Measurements from ENCODE around the gene TECR.

TECR gene

DNA sequence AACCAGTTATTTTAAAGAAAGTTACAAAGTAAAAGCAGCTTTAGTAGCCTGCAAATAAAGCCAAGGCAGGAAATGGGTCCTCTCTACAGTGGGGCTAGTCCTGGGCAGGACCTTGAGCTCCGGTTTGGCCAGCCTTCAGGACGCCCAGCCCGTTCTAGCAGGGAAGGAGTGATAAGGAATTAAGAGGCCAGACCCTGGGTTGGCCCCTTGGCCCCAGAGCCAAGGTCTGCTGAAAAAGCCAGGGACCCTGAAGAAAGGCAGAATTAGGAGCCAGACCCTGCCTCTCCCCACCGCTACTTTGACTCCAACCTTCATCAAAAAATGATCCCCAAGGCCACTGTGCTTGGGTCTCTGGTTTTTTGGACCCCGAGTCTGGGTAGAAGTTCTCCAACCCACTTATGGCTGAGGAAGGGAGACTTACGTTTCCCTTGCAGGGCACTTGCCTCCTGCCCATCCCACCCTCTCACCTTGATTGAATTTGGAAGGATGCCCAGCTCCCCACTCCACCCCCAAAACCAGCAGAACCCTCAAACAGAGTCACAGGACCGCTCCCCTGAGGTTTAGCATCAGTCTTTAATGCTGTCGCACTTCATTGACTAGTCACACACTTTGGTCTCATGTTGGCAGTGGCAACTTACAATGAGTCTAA is 15.1 kb upstream of the TECR start:
- Histone ChIP-seq H3K36me3 (ENCODE audit: control insufficient read depth, insufficient read depth, low read length) (peaks cover 17% of the 10 kb centered on the region), H2BK5ac (ENCODE audit: low read length) (no peak overlapping the region), H3K4me1 (ENCODE audit: control insufficient read depth, low read depth, low read length) (peaks cover 8% of the 10 kb centered on the region), H2BK120ac (ENCODE audit: low read depth, low read length) (no peak overlapping the region), H4K5ac (ENCODE audit: low read length) (no peak overlapping the region), H2AK5ac (ENCODE audit: low read length) (no peak overlapping the region), H3K79me2 (ENCODE audit: control insufficient read depth, insufficient read depth, low read length) (peaks cover 25% of the 10 kb centered on the region), H3K4ac (ENCODE audit: low read depth, low read length) (no peak overlapping the region), H3K23ac (ENCODE audit: low read length) (no peak overlapping the region), H3K4me3 (ENCODE audit: low read length) (no peak overlapping the region), H3K18ac (ENCODE audit: low read length) (no peak overlapping the region), H3K9ac (ENCODE audit: low read length) (no peak overlapping the region), H3K4me2 (ENCODE audit: low read length) (no peak overlapping the region), H3K79me1 (ENCODE audit: low read length) (peaks cover 19% of the 10 kb centered on the region), H2BK15ac (replicated peaks; ENCODE audit: low read depth) (no peak overlapping the region), H4K8ac (ENCODE audit: low read depth, low read length) (no peak overlapping the region), H3K56ac (ENCODE audit: low read length) (no peak overlapping the region), H3K27ac (ENCODE audit: low read depth, low read length) (no peak overlapping the region), H3K27me3 (ENCODE audit: insufficient read depth, low read length, poor library complexity) (no peaks in the 10 kb centered on the region)
- WGBS (ENCODE audit: extremely low coverage, insufficient coverage, low lambda C conversion rate): no CpG with 5 or more reads among the region's 8 CpGs
- DNase-seq: no peak

GRCh38 chr19:14515501-14516047 is 13.8 kb upstream of the TECR start:
- no peak overlapping the region for H3K27ac ChIP-seq (ENCODE audit: low read depth, low read length)
- peak overlapping the region; percentile 78 for H3K56ac ChIP-seq (ENCODE audit: low read length)
- no peak overlapping the region for H3K4me3 ChIP-seq (ENCODE audit: low read length)
- no peak overlapping the region for H4K5ac ChIP-seq (ENCODE audit: low read length)
- peaks cover 25% of the 10 kb centered on the region for H3K79me2 ChIP-seq (ENCODE audit: control insufficient read depth, insufficient read depth, low read length)
- no peaks in the 10 kb centered on the region for H3K27me3 ChIP-seq (ENCODE audit: insufficient read depth, low read length, poor library complexity)
- H3K4me2 ChIP-seq (ENCODE audit: low read length): peak overlapping the region; percentile 89
- H4K8ac ChIP-seq (ENCODE audit: low read depth, low read length): no peak overlapping the region
- peak overlapping the region; percentile 99 for H3K9ac ChIP-seq (ENCODE audit: low read length)
- peaks cover 19% of the 10 kb centered on the region for H3K79me1 ChIP-seq (ENCODE audit: low read length)
- no peak overlapping the region for H2AK5ac ChIP-seq (ENCODE audit: low read length)
- DNase-seq: no peak
- H3K23ac ChIP-seq (ENCODE audit: low read length): no peak overlapping the region
- peaks cover 17% of the 10 kb centered on the region for H3K36me3 ChIP-seq (ENCODE audit: control insufficient read depth, insufficient read depth, low read length)
- no peak overlapping the region for H3K18ac ChIP-seq (ENCODE audit: low read length)
- no peak overlapping the region for H2BK15ac ChIP-seq (replicated peaks; ENCODE audit: low read depth)
- no CpG with 5 or more reads among the region's 8 CpGs for WGBS (ENCODE audit: extremely low coverage, insufficient coverage, low lambda C conversion rate)
- H3K4ac ChIP-seq (ENCODE audit: low read depth, low read length): no peak overlapping the region
- no peak overlapping the region for H2BK5ac ChIP-seq (ENCODE audit: low read length)
- no peak overlapping the region for H2BK120ac ChIP-seq (ENCODE audit: low read depth, low read length)
- H3K4me1 ChIP-seq (ENCODE audit: control insufficient read depth, low read depth, low read length): peaks cover 8% of the 10 kb centered on the region

DNA sequence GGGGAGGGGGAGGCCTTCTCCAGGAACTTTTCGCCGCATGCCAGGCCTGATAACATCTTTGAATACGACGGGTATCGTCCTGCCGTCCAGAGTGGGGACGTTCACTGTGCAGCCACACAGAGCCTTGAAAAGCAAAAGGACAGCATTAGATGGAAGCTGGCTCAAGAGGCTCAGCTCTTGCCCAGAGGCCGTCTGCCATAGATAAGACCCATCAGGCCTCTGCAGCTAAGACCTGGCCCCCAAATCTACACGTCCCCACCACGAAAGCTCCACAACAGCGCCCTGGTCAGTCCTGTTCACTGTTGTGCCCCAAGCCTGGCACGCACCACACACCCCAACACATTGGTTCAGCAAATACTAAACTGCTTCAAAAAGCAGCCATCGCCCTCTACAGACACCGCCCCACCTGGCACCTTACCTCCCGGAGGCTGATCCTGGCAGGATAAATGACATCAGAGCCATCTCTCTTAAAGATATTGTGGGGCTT is 13.3 kb upstream of the TECR start:
- H3K36me3 ChIP-seq (ENCODE audit: control insufficient read depth, insufficient read depth, low read length): peaks cover 17% of the 10 kb centered on the region
- no peak overlapping the region for H4K8ac ChIP-seq (ENCODE audit: low read depth, low read length)
- peaks cover 19% of the 10 kb centered on the region for H3K79me1 ChIP-seq (ENCODE audit: low read length)
- no peak overlapping the region for H3K27ac ChIP-seq (ENCODE audit: low read depth, low read length)
- no peak overlapping the region for H2BK15ac ChIP-seq (replicated peaks; ENCODE audit: low read depth)
- H2BK5ac ChIP-seq (ENCODE audit: low read length): no peak overlapping the region
- no CpG with 5 or more reads among the region's 15 CpGs for WGBS (ENCODE audit: extremely low coverage, insufficient coverage, low lambda C conversion rate)
- H2BK120ac ChIP-seq (ENCODE audit: low read depth, low read length): no peak overlapping the region
- peak overlapping the region; percentile 89 for H3K4me2 ChIP-seq (ENCODE audit: low read length)
- H3K9ac ChIP-seq (ENCODE audit: low read length): peak overlapping the region; percentile 99
- H3K4me3 ChIP-seq (ENCODE audit: low read length): no peak overlapping the region
- H2AK5ac ChIP-seq (ENCODE audit: low read length): no peak overlapping the region
- H3K23ac ChIP-seq (ENCODE audit: low read length): no peak overlapping the region
- H3K4me1 ChIP-seq (ENCODE audit: control insufficient read depth, low read depth, low read length): peaks cover 8% of the 10 kb centered on the region
- H3K27me3 ChIP-seq (ENCODE audit: insufficient read depth, low read length, poor library complexity): no peaks in the 10 kb centered on the region
- H3K4ac ChIP-seq (ENCODE audit: low read depth, low read length): no peak overlapping the region
- no peak overlapping the region for H3K18ac ChIP-seq (ENCODE audit: low read length)
- DNase-seq: no peak
- H3K79me2 ChIP-seq (ENCODE audit: control insufficient read depth, insufficient read depth, low read length): peaks cover 25% of the 10 kb centered on the region
- peak overlapping the region; percentile 78 for H3K56ac ChIP-seq (ENCODE audit: low read length)
- no peak overlapping the region for H4K5ac ChIP-seq (ENCODE audit: low read length)

GRCh38 chr19:14516746-14517438 is 12.5 kb upstream of the TECR start:
- H2BK5ac ChIP-seq (ENCODE audit: low read length): no peak overlapping the region
- no peak overlapping the region for H2AK5ac ChIP-seq (ENCODE audit: low read length)
- H3K27ac ChIP-seq (ENCODE audit: low read depth, low read length): peak overlapping the region; percentile 45
- no CpG with 5 or more reads among the region's 22 CpGs for WGBS (ENCODE audit: extremely low coverage, insufficient coverage, low lambda C conversion rate)
- no peak overlapping the region for H3K23ac ChIP-seq (ENCODE audit: low read length)
- no peak overlapping the region for H3K4ac ChIP-seq (ENCODE audit: low read depth, low read length)
- H3K79me2 ChIP-seq (ENCODE audit: control insufficient read depth, insufficient read depth, low read length): peaks cover 25% of the 10 kb centered on the region
- no peaks in the 10 kb centered on the region for H3K27me3 ChIP-seq (ENCODE audit: insufficient read depth, low read length, poor library complexity)
- H4K5ac ChIP-seq (ENCODE audit: low read length): no peak overlapping the region
- H3K79me1 ChIP-seq (ENCODE audit: low read length): peaks cover 19% of the 10 kb centered on the region
- no peak overlapping the region for H4K8ac ChIP-seq (ENCODE audit: low read depth, low read length)
- peak overlapping the region; percentile 89 for H3K4me2 ChIP-seq (ENCODE audit: low read length)
- H3K4me3 ChIP-seq (ENCODE audit: low read length): peak overlapping the region; percentile 87
- H3K4me1 ChIP-seq (ENCODE audit: control insufficient read depth, low read depth, low read length): peaks cover 8% of the 10 kb centered on the region
- DNase-seq: no peak
- no peak overlapping the region for H2BK15ac ChIP-seq (replicated peaks; ENCODE audit: low read depth)
- no peak overlapping the region for H2BK120ac ChIP-seq (ENCODE audit: low read depth, low read length)
- H3K36me3 ChIP-seq (ENCODE audit: control insufficient read depth, insufficient read depth, low read length): peaks cover 17% of the 10 kb centered on the region
- H3K18ac ChIP-seq (ENCODE audit: low read length): no peak overlapping the region
- H3K56ac ChIP-seq (ENCODE audit: low read length): peak overlapping the region; percentile 97
- H3K9ac ChIP-seq (ENCODE audit: low read length): peak overlapping the region; percentile 99

DNA sequence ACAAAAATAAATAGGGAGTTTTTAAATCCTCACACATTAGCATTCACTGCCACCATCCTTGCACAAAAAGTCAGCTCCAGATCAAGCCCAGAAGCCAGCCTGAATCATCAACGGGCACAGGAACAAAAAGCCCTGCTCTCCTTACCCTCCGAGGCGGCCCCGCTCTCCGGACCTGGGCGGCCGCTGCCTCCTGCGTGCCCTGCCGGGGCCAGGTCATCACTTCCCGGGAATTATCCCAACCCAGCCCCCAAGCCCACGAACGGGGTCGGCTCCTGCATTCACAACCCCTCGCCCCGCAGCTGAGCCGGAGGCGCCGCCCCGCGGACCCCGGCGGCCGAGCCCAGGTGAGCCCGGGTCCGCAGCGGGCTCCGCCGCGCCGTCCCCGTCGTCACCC is 12.0 kb upstream of the TECR start:
- Histone ChIP-seq H3K4ac (ENCODE audit: low read depth, low read length) (peak overlapping the region; percentile 74), H3K23ac (ENCODE audit: low read length) (no peak overlapping the region), H3K18ac (ENCODE audit: low read length) (peak overlapping the region; percentile 84), H4K5ac (ENCODE audit: low read length) (no peak overlapping the region), H2BK5ac (ENCODE audit: low read length) (no peak overlapping the region), H3K4me1 (ENCODE audit: control insufficient read depth, low read depth, low read length) (peaks cover 8% of the 10 kb centered on the region), H3K4me2 (ENCODE audit: low read length) (peak overlapping the region; percentile 89), H2BK120ac (ENCODE audit: low read depth, low read length) (no peak overlapping the region), H3K27me3 (ENCODE audit: insufficient read depth, low read length, poor library complexity) (no peaks in the 10 kb centered on the region), H3K9ac (ENCODE audit: low read length) (peak overlapping the region; percentile 99), H3K27ac (ENCODE audit: low read depth, low read length) (peak overlapping the region; percentile 45), H4K8ac (ENCODE audit: low read depth, low read length) (no peak overlapping the region), H2AK5ac (ENCODE audit: low read length) (peak overlapping the region; percentile 36), H3K79me2 (ENCODE audit: control insufficient read depth, insufficient read depth, low read length) (peaks cover 25% of the 10 kb centered on the region), H3K4me3 (ENCODE audit: low read length) (peak overlapping the region; percentile 87), H2BK15ac (replicated peaks; ENCODE audit: low read depth) (no peak overlapping the region), H3K56ac (ENCODE audit: low read length) (peak overlapping the region; percentile 97), H3K79me1 (ENCODE audit: low read length) (peaks cover 19% of the 10 kb centered on the region), H3K36me3 (ENCODE audit: control insufficient read depth, insufficient read depth, low read length) (peaks cover 17% of the 10 kb centered on the region)
- peak; percentile 33 for DNase-seq
- WGBS (ENCODE audit: extremely low coverage, insufficient coverage, low lambda C conversion rate): no CpG with 5 or more reads among the region's 32 CpGs
